ENCODE results near the gene SAFB.
A peak's percentile ranks its signal among the peaks of the same experiment; 100 is the strongest.

SAFB gene

DNA sequence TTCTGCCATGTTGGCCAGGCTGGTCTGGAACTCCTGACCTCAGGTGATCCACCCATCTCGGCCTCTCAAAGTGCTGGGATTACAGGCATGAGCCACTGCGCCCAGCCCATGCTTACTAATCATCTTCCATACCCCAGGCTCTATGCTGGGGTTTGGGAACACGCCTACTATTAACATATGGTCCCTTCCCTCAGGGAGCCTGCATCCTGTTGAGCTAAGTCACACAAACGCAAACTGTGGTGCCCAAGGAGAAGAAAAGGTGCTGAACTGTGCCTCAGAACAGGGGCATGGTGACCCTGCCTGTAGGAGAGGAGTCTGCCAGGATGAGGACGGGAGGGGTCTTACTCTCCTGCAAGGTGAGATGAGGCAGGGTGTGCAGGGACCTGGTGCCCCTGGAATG is 51.8 kb downstream of the SAFB start:
- Mint-ChIP-seq H3K4me1 (ENCODE audit: low read depth) (peaks cover 9% of the 10 kb centered on the region), H3K4me3 (no peak overlapping the region), H3K36me3 (ENCODE audit: low read depth) (peaks cover 61% of the 10 kb centered on the region), H3K27me3 (no peaks in the 10 kb centered on the region), H3K9me3 (no peaks in the 10 kb centered on the region), H3K27ac (no peak overlapping the region)
- intact Hi-C loops (cut with micrococcal nuclease): no loop called here

DNA sequence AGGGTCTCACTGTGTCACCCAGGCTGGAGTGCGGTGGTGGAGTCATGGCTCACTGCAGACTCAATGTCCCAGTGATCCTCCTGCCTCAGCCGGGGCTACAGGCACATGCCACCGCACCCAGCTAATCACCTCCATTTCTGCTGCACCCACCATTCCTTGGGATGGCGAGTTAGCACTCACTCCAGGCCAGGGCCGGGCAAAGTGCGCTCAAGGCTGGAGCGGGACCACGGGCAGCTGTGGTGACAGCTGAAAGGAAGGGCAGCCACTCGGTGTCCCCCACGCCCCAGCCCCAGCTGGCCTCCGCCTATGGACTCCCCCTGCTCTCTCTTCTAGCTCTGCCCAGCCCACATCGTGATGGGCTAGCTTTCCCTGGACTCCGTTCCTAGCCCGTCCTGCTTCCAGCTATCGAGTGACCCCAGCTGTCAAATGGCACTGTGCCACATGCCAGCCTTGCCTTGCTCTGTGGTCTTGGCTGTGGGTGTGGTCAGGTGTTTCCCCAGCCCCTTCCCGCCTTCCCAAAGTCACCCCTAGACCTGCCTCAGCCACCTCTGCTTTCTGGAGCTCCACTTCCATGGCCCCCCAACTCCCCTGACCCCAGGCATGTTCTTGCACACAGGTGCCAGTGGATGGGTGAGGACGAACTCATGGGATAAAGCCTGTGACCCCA is 53.4 kb downstream of the SAFB start:
- H3K36me3 Mint-ChIP-seq (ENCODE audit: low read depth): peaks cover 57% of the 10 kb centered on the region
- no peak overlapping the region for H3K4me3 Mint-ChIP-seq
- peaks cover 13% of the 10 kb centered on the region for H3K4me1 Mint-ChIP-seq (ENCODE audit: low read depth)
- peaks cover under 1% of the 10 kb centered on the region for H3K27me3 Mint-ChIP-seq
- H3K9me3 Mint-ChIP-seq: no peaks in the 10 kb centered on the region
- intact Hi-C loops (cut with micrococcal nuclease): no loop called here
- H3K27ac Mint-ChIP-seq: no peak overlapping the region

- Mint-ChIP-seq H3K9me3 (no peaks in the 10 kb centered on the region), H3K4me3 (no peak overlapping the region), H3K36me3 (ENCODE audit: low read depth) (peaks cover 52% of the 10 kb centered on the region), H3K27me3 (peaks cover 6% of the 10 kb centered on the region), H3K27ac (no peak overlapping the region), H3K4me1 (ENCODE audit: low read depth) (peaks cover 18% of the 10 kb centered on the region)
- intact Hi-C loops (cut with micrococcal nuclease): no loop called here
Measured at GRCh38 chr19:5676772-5677105, 53.9 kb downstream of the SAFB start.

DNA sequence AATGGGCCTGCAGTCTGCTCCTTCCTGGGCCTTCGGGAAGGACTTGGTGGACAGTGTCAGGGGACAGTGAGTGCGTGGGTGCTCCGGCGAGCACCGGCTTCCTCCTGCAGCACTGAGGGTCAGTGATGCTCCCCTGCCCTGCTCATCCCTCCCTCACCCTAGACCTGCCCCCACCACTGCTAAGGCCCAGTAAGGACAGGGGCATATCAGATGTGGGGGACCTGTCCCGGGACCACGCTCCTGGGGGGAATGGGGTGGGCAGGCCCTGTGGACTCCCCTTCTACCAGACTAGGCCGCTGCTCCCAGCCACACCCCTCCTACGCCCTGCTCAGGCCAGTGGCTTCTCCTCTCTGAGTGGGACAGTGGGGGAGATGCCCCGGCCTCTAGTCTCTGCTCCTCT is 54.3 kb downstream of the SAFB start:
- H3K4me3 Mint-ChIP-seq: no peak overlapping the region

GRCh38 chr19:5677580-5677979 is 54.7 kb downstream of the SAFB start:
- Mint-ChIP-seq H3K27ac (no peak overlapping the region), H3K4me1 (ENCODE audit: low read depth) (peaks cover 22% of the 10 kb centered on the region), H3K4me3 (no peak overlapping the region), H3K9me3 (no peaks in the 10 kb centered on the region), H3K27me3 (peaks cover 11% of the 10 kb centered on the region), H3K36me3 (ENCODE audit: low read depth) (peaks cover 48% of the 10 kb centered on the region)
- intact Hi-C loops (cut with micrococcal nuclease): no loop called here

More for the DNA sequence above, 54.3 kb downstream of the SAFB start:
- Mint-ChIP-seq H3K9me3 (no peaks in the 10 kb centered on the region), H3K4me1 (ENCODE audit: low read depth) (peaks cover 22% of the 10 kb centered on the region), H3K36me3 (ENCODE audit: low read depth) (peaks cover 48% of the 10 kb centered on the region), H3K27me3 (peaks cover 8% of the 10 kb centered on the region), H3K27ac (no peak overlapping the region)
- intact Hi-C loops (cut with micrococcal nuclease): no loop called here

GRCh38 chr19:5678071-5678718 is 55.3 kb downstream of the SAFB start:
- H3K9me3 Mint-ChIP-seq: no peaks in the 10 kb centered on the region
- peaks cover 11% of the 10 kb centered on the region for H3K27me3 Mint-ChIP-seq
- H3K4me3 Mint-ChIP-seq: no peak overlapping the region
- peaks cover 42% of the 10 kb centered on the region for H3K36me3 Mint-ChIP-seq (ENCODE audit: low read depth)
- no peak overlapping the region for H3K27ac Mint-ChIP-seq
- intact Hi-C loops (cut with micrococcal nuclease): no loop called here
- peaks cover 22% of the 10 kb centered on the region for H3K4me1 Mint-ChIP-seq (ENCODE audit: low read depth)

DNA sequence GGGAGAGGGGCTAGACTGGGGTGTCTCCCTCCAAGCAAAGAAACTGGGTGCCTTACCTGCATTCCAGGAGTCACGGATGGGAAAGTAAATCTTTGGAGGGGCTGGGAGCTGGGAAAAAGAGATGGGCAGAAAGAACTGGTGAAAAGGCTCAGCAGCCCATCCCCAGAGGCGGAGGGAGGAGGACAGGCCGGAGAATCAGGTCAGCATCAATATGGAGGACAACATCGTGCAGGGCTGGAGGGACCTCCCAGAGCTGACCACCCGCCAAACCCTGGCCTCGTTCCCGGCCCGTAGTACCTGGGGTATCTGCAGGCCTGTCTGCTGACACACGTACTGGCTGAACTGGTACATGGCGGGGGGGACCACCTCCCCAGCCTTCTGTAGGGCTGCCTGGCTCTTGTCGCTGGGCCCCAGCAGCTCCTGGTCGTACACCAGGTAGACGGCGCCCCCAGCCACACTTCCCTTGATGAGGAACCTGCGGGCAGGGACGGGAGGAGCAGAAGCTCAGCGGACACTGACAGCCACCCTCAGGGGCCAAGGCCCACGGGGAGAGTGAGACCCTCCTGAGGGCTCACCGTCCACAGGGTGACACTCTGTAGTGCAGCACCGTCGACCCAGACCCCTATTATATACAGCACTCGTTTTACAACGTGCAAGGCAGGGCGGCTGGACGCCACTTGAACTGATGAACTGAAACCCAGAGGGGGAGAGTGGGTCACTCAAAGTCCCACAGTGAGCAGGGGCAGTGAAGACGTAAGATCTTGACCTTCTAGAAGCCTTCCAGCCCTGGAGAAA is 56.6 kb downstream of the SAFB start:
- Mint-ChIP-seq H3K27me3 (peaks cover 11% of the 10 kb centered on the region), H3K4me1 (ENCODE audit: low read depth) (peaks cover 22% of the 10 kb centered on the region), H3K27ac (peak overlapping the region; percentile 89), H3K9me3 (no peaks in the 10 kb centered on the region), H3K36me3 (ENCODE audit: low read depth) (peaks cover 32% of the 10 kb centered on the region), H3K4me3 (peak overlapping the region; percentile 92)
- intact Hi-C loops (cut with micrococcal nuclease): loop anchor here (1.0 to 2.0 kb wide), 2 partner anchors 41 to 57 kb away; partner anchors contain the start of genes CATSPERD, LONP1, SAFB and SAFB2

DNA sequence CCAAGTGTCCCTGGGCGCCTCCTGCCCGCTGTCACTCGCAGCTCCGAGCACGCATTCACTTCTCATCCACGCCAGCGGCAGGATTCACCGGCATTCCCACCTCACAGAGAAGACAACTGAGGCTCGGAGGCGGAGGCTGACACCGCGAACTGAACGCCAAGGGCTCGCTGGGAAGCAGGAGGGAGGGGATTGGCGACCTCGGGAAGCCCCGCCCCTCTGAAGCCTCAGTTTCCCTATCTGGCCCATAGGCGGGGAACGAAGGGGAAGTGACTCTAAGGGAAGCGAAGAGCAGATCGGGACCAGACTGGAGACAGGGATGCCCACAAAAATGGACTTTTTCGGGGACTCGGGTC is 57.2 kb downstream of the SAFB start:
- Mint-ChIP-seq H3K9me3 (no peaks in the 10 kb centered on the region), H3K27me3 (peaks cover 11% of the 10 kb centered on the region), H3K27ac (peak overlapping the region; percentile 89), H3K4me1 (ENCODE audit: low read depth) (peaks cover 22% of the 10 kb centered on the region), H3K4me3 (peak overlapping the region; percentile 92), H3K36me3 (ENCODE audit: low read depth) (peaks cover 32% of the 10 kb centered on the region)
- intact Hi-C loops (cut with micrococcal nuclease): loop anchor here (1.0 to 2.0 kb wide), 2 partner anchors 40 to 57 kb away; partner anchors contain the start of genes CATSPERD, LONP1, SAFB and SAFB2

- peak within 1 kb of the TSS; percentile 89 for H3K27ac Mint-ChIP-seq
- H3K4me1 Mint-ChIP-seq (ENCODE audit: low read depth): peaks cover 22% of the 10 kb centered on the region
- intact Hi-C loops (cut with micrococcal nuclease): loop anchor here (1.0 to 2.0 kb wide), 2 partner anchors 40 to 58 kb away; partner anchors contain the start of genes CATSPERD, LONP1, SAFB and SAFB2
- H3K9me3 Mint-ChIP-seq: no peaks in the 10 kb centered on the region
- H3K27me3 Mint-ChIP-seq: peaks cover 11% of the 10 kb centered on the region
- H3K4me3 Mint-ChIP-seq: peak within 1 kb of the TSS; percentile 92
- H3K36me3 Mint-ChIP-seq (ENCODE audit: low read depth): peaks cover 32% of the 10 kb centered on the region
Measured at GRCh38 chr19:5680437-5681368, 57.8 kb downstream of the SAFB start, which contains the start of the genes HSD11B1L and MICOS13. TSS of gene HSD11B1L (plus strand) at chr19:5681027. CDS start at chr19:5684833, 3,806 bp downstream. TSS of gene MICOS13 (minus strand) at chr19:5680516. CDS start at chr19:5680486, 30 bp downstream.

DNA sequence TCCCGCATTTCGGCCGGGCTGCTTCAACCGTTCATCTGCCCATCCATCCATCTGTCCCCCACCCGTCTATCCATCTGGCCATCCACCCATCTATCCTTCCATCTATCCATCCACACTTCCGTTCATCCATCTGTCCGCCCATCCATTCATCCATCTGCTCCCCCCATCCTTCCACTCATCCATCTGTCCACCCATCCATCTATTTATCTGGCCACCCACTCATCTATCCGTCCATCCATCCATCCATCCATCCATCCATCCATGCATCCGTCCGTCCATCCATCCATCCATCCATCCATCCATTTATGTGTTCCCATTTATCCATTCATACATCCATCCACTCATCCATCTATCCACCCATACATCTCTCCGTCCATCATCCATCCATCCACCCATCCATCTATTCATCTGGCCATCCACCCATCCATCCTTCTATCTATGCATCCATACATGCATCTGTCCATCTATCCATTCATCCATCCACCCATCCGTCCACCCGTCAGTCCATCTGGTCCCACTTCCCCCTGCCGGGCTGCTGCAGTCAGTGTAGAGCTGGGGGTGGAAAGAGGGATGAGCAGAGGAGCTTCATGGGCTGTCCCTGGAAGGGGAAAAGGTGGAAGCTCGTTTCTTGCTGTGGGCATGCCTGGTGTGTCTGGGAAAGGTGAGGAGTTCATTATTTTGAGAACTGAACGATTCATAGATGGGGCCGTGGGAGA is 58.7 kb downstream of the SAFB start:
- Mint-ChIP-seq H3K27me3 (peaks cover 11% of the 10 kb centered on the region), H3K9me3 (no peaks in the 10 kb centered on the region), H3K4me3 (peak overlapping the region; percentile 92), H3K27ac (peak overlapping the region; percentile 89), H3K4me1 (ENCODE audit: low read depth) (peaks cover 28% of the 10 kb centered on the region), H3K36me3 (ENCODE audit: low read depth) (peaks cover 26% of the 10 kb centered on the region)
- intact Hi-C loops (cut with micrococcal nuclease): loop anchor here (2.0 kb wide), 1 partner anchor 59 kb away; the partner anchor contains the start of genes SAFB and SAFB2

DNA sequence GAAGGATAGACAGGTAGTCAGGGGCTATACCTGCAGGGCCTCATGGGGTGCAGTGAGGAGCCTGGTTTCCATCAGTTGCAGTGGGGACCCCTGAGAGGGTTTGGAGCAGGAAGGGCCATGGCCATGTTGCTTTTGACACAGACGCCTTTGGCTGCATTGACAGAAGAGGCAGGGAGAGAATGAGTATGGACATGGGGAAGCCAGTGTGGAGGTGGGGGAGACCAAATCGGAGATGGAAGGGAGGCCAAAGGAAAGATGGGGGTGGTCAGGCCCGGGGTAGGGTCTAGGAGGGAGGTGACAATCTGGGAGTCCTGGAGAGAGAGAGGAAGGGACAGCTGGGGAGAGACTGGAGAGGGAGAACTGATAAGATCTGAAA is 59.2 kb downstream of the SAFB start:
- no peaks in the 10 kb centered on the region for H3K9me3 Mint-ChIP-seq
- H3K27me3 Mint-ChIP-seq: peaks cover 11% of the 10 kb centered on the region
- peaks cover 24% of the 10 kb centered on the region for H3K36me3 Mint-ChIP-seq (ENCODE audit: low read depth)
- no peak overlapping the region for H3K27ac Mint-ChIP-seq
- peaks cover 30% of the 10 kb centered on the region for H3K4me1 Mint-ChIP-seq (ENCODE audit: low read depth)
- H3K4me3 Mint-ChIP-seq: no peak overlapping the region
- intact Hi-C loops (cut with micrococcal nuclease): no loop called here

- Mint-ChIP-seq H3K27ac (no peak overlapping the region), H3K4me3 (no peak overlapping the region)
- intact Hi-C loops (cut with micrococcal nuclease): no loop called here
Measured at GRCh38 chr19:5683177-5683886, 60.4 kb downstream of the SAFB start.

More at GRCh38 chr19:5683177-5683886, 60.4 kb downstream of the SAFB start:
- no peaks in the 10 kb centered on the region for H3K9me3 Mint-ChIP-seq
- peaks cover 12% of the 10 kb centered on the region for H3K36me3 Mint-ChIP-seq (ENCODE audit: low read depth)
- H3K27me3 Mint-ChIP-seq: peaks cover 11% of the 10 kb centered on the region
- H3K4me1 Mint-ChIP-seq (ENCODE audit: low read depth): peaks cover 37% of the 10 kb centered on the region

Measured in dendritic cell treated with granulocyte-macrophage colony-stimulating factor and Interleukin-4, amounts not matched to agents 40 ng/mL and 50 ng/mL, for 4 days (primary cell).